ENCODE results near the gene NCOR1. TPM values are rescaled to one million over a fixed set of nuclear protein-coding genes. Genes with fewer than 3 reads are reported as not detected.
"Not testable (repeated sequence)": the region's sequence is repeated elsewhere in the genome, so short reads cannot be mapped to it uniquely, and the experiment has no call there.

NCOR1 gene
- total and polyA plus RNA-seq, 5 donors = 28.2 to 73.0 (median 69.0) TPM

GRCh38 chr17:16190703-16191360, 24.5 kb downstream of the NCOR1 start:
- H3K27me3 ChIP-seq (ENCODE audit: control insufficient read depth, insufficient read depth) = no peaks in the 10 kb centered on the region
- intact Hi-C loops (cut with DNase I) = no loop called here
- peaks cover 1% of the 10 kb centered on the region for H3K4me1 ChIP-seq (ENCODE audit: control insufficient read depth, insufficient read depth, low read length)
- 66% methylated on average over 4 of the region's 4 CpGs for WGBS
- ATAC-seq = no peak
- DNase-seq = no peak
- no peaks in the 10 kb centered on the region for H3K9me3 ChIP-seq (ENCODE audit: control insufficient read depth, low read length)
- peak overlapping the region; percentile 45 for H3K27ac ChIP-seq (ENCODE audit: low read length)
- no peak overlapping the region for H3K4me3 ChIP-seq (ENCODE audit: low read length)

- DNase-seq (no peak), ATAC-seq (no peak)
- intact Hi-C loops (cut with DNase I) = no loop called here
- Histone ChIP-seq H3K4me3 (ENCODE audit: low read length) (no peak overlapping the region), H3K27me3 (ENCODE audit: control insufficient read depth, insufficient read depth) (no peaks in the 10 kb centered on the region), H3K27ac (ENCODE audit: low read length) (no peak overlapping the region), H3K9me3 (ENCODE audit: control insufficient read depth, low read length) (no peaks in the 10 kb centered on the region), H3K4me1 (ENCODE audit: control insufficient read depth, insufficient read depth, low read length) (peaks cover 1% of the 10 kb centered on the region)
- WGBS = 73% methylated on average over 3 of the region's 3 CpGs
These were observed 25.5 kb downstream of the NCOR1 start for GRCh38 chr17:16189791-16190348.

GRCh38 chr17:16187642-16188041, 27.7 kb downstream of the NCOR1 start:
- H3K27me3 ChIP-seq (ENCODE audit: control insufficient read depth, insufficient read depth) = no peaks in the 10 kb centered on the region
- 87% methylated on average over 5 of the region's 5 CpGs for WGBS
- H3K4me1 ChIP-seq (ENCODE audit: control insufficient read depth, insufficient read depth, low read length) = peaks cover 1% of the 10 kb centered on the region
- DNase-seq = no peak
- H3K4me3 ChIP-seq (ENCODE audit: low read length) = no peak overlapping the region
- intact Hi-C loops (cut with DNase I) = no loop called here
- no peak for ATAC-seq
- no peak overlapping the region for H3K27ac ChIP-seq (ENCODE audit: low read length)
- no peaks in the 10 kb centered on the region for H3K9me3 ChIP-seq (ENCODE audit: control insufficient read depth, low read length)

GRCh38 chr17:16181581-16181980, 33.8 kb downstream of the NCOR1 start:
- Histone ChIP-seq H3K9me3 (ENCODE audit: control insufficient read depth, low read length) (no peaks in the 10 kb centered on the region), H3K4me3 (ENCODE audit: low read length) (no peak overlapping the region), H3K27ac (ENCODE audit: low read length) (no peak overlapping the region), H3K27me3 (ENCODE audit: control insufficient read depth, insufficient read depth) (no peaks in the 10 kb centered on the region), H3K4me1 (ENCODE audit: control insufficient read depth, insufficient read depth, low read length) (no peaks in the 10 kb centered on the region)
- intact Hi-C loops (cut with DNase I) = no loop called here
- WGBS = 97% methylated on average over 1 of the region's 1 CpG
- ATAC-seq = no peak
- no peak for DNase-seq

- H3K4me3 ChIP-seq (ENCODE audit: low read length) = no peak overlapping the region
- H3K4me1 ChIP-seq (ENCODE audit: control insufficient read depth, insufficient read depth, low read length) = no peaks in the 10 kb centered on the region
- H3K27me3 ChIP-seq (ENCODE audit: control insufficient read depth, insufficient read depth) = no peaks in the 10 kb centered on the region
- ATAC-seq (no peak), DNase-seq (no peak)
- H3K27ac ChIP-seq (ENCODE audit: low read length) = no peak overlapping the region
- intact Hi-C loops (cut with DNase I) = no loop called here
- 94% methylated on average over 5 of the region's 5 CpGs for WGBS
- no peaks in the 10 kb centered on the region for H3K9me3 ChIP-seq (ENCODE audit: control insufficient read depth, low read length)
These were observed 36.5 kb downstream of the NCOR1 start for GRCh38 chr17:16178836-16179235.

GRCh38 chr17:16171613-16172012, 43.7 kb downstream of the NCOR1 start:
- intact Hi-C loops (cut with DNase I) = no loop called here
- H3K27me3 ChIP-seq (ENCODE audit: control insufficient read depth, insufficient read depth) = no peaks in the 10 kb centered on the region
- no peaks in the 10 kb centered on the region for H3K4me1 ChIP-seq (ENCODE audit: control insufficient read depth, insufficient read depth, low read length)
- H3K9me3 ChIP-seq (ENCODE audit: control insufficient read depth, low read length) = no peaks in the 10 kb centered on the region
- no peak overlapping the region for H3K27ac ChIP-seq (ENCODE audit: low read length)
- no peak overlapping the region for H3K4me3 ChIP-seq (ENCODE audit: low read length)
- DNase-seq (no peak), ATAC-seq (no peak)
- 89% methylated on average over 7 of the region's 7 CpGs for WGBS

GRCh38 chr17:16166766-16167165, 48.6 kb downstream of the NCOR1 start:
- DNase-seq; H3K4me1 ChIP-seq (ENCODE audit: control insufficient read depth, insufficient read depth, low read length); H3K9me3 ChIP-seq (ENCODE audit: control insufficient read depth, low read length); H3K4me3 ChIP-seq (ENCODE audit: low read length); H3K27me3 ChIP-seq (ENCODE audit: control insufficient read depth, insufficient read depth); intact Hi-C loops (cut with DNase I); ATAC-seq; H3K27ac ChIP-seq (ENCODE audit: low read length): not testable (repeated sequence)
- 99% methylated on average over 4 of the region's 4 CpGs for WGBS

GRCh38 chr17:16158714-16159113, 56.6 kb downstream of the NCOR1 start:
- ATAC-seq (peak in 1 of 2 donors; percentile 29), DNase-seq (no peak)
- 80% methylated on average over 3 of the region's 3 CpGs for WGBS
- intact Hi-C loops (cut with DNase I) = no loop called here
- no peak overlapping the region for H3K27ac ChIP-seq (ENCODE audit: low read length)
- H3K9me3 ChIP-seq (ENCODE audit: control insufficient read depth, low read length) = no peaks in the 10 kb centered on the region
- no peak overlapping the region for H3K4me3 ChIP-seq (ENCODE audit: low read length)
- H3K27me3 ChIP-seq (ENCODE audit: control insufficient read depth, insufficient read depth) = no peaks in the 10 kb centered on the region
- H3K4me1 ChIP-seq (ENCODE audit: control insufficient read depth, insufficient read depth, low read length) = no peaks in the 10 kb centered on the region

GRCh38 chr17:16155536-16155935, 59.8 kb downstream of the NCOR1 start:
- no peaks in the 10 kb centered on the region for H3K4me1 ChIP-seq (ENCODE audit: control insufficient read depth, insufficient read depth, low read length)
- 55% methylated on average over 2 of the region's 2 CpGs for WGBS
- no peaks in the 10 kb centered on the region for H3K9me3 ChIP-seq (ENCODE audit: control insufficient read depth, low read length)
- no peak overlapping the region for H3K27ac ChIP-seq (ENCODE audit: low read length)
- no peak overlapping the region for H3K4me3 ChIP-seq (ENCODE audit: low read length)
- no peak for ATAC-seq
- intact Hi-C loops (cut with DNase I) = no loop called here
- no peak for DNase-seq
- no peaks in the 10 kb centered on the region for H3K27me3 ChIP-seq (ENCODE audit: control insufficient read depth, insufficient read depth)

GRCh38 chr17:16152326-16152725, 63.0 kb downstream of the NCOR1 start:
- DNase-seq; H3K27me3 ChIP-seq (ENCODE audit: control insufficient read depth, insufficient read depth); ATAC-seq; H3K4me3 ChIP-seq (ENCODE audit: low read length); H3K4me1 ChIP-seq (ENCODE audit: control insufficient read depth, insufficient read depth, low read length); intact Hi-C loops (cut with DNase I); H3K9me3 ChIP-seq (ENCODE audit: control insufficient read depth, low read length); H3K27ac ChIP-seq (ENCODE audit: low read length): not testable (repeated sequence)
- WGBS = 89% methylated on average over 6 of the region's 6 CpGs

- Histone ChIP-seq H3K4me3 (ENCODE audit: low read length) (no peak overlapping the region), H3K9me3 (ENCODE audit: control insufficient read depth, low read length) (no peaks in the 10 kb centered on the region), H3K27ac (ENCODE audit: low read length) (no peak overlapping the region), H3K27me3 (ENCODE audit: control insufficient read depth, insufficient read depth) (no peaks in the 10 kb centered on the region), H3K4me1 (ENCODE audit: control insufficient read depth, insufficient read depth, low read length) (no peaks in the 10 kb centered on the region)
- intact Hi-C loops (cut with DNase I) = no loop called here
- ATAC-seq = no peak
- WGBS = 90% methylated on average over 4 of the region's 4 CpGs
- DNase-seq = no peak
These were observed 65.0 kb downstream of the NCOR1 start for GRCh38 chr17:16150251-16150856.

Data from right cardiac atrium (tissue), 5 donors.